Lung (tissue), 12 donors: ENCODE results near the gene CAMK2B. TPM values are rescaled to one million over a fixed set of nuclear protein-coding genes. Genes with fewer than 3 reads are reported as not detected.

Source experiments
- ATAC-seq: fragments of 200-7000 bp; cut with Tn5 transposase; one replicate; pipeline ENCODE4 v1.9.1; 2020; ENCODE audit warnings: moderate number of reproducible peaks; ENCODE audit not compliant: insufficient read depth, low FRiP score
- DNase-seq, 3 donors: peaks; one replicate each; pipeline ENCODE4 v3.0.0-alpha.2; 2013 to 2017
- H3K27ac ChIP-seq, 2 donors: one replicate each; pipeline ENCODE4 v1.5.1; 2013; ENCODE audit warnings: mild to moderate bottlenecking in 2 of 2, moderate library complexity in 2 of 2, control low read depth in 1 of 2, inconsistent platforms in 1 of 2, low read depth in 1 of 2, low read length in 1 of 2
- H3K27me3 ChIP-seq, 3 donors: one replicate each; pipeline ENCODE4 v1.5.1; 2013; ENCODE audit warnings: low read length in 2 of 3; ENCODE audit not compliant: control insufficient read depth in 3 of 3, insufficient read depth in 3 of 3
- H3K36me3 ChIP-seq, 4 donors: one replicate each; pipeline ENCODE4 v1.5.1; 2013; ENCODE audit warnings: low read length in 4 of 4, mild to moderate bottlenecking in 1 of 4, moderate library complexity in 1 of 4; ENCODE audit not compliant: control insufficient read depth in 4 of 4, insufficient read depth in 4 of 4
- H3K4me1 ChIP-seq, 5 donors: one replicate each; pipeline ENCODE4 v1.5.1; 2013; ENCODE audit warnings: low read length in 5 of 5, mild to moderate bottlenecking in 2 of 5, moderate library complexity in 1 of 5; ENCODE audit not compliant: control insufficient read depth in 5 of 5, insufficient read depth in 5 of 5
- H3K4me3 ChIP-seq: one replicate; pipeline ENCODE4 v1.5.1; 2013; ENCODE audit warnings: mild to moderate bottlenecking, control low read depth, moderate library complexity
- H3K9ac ChIP-seq, 2 donors: one replicate each; pipeline ENCODE4 v1.5.1; 2013; ENCODE audit warnings: low read length in 2 of 2, control low read depth in 1 of 2; ENCODE audit not compliant: insufficient read depth in 1 of 2
- H3K9me3 ChIP-seq, 4 donors: one replicate each; pipeline ENCODE4 v1.5.1; 2013; ENCODE audit warnings: low read length in 3 of 4, mild to moderate bottlenecking in 1 of 4, moderate library complexity in 1 of 4; ENCODE audit not compliant: control insufficient read depth in 4 of 4, insufficient read depth in 3 of 4
- CTCF ChIP-seq: IDR thresholded peaks from 2 replicates; pipeline ENCODE4 v1.5.1; 2012; ENCODE audit warnings: mild to moderate bottlenecking; ENCODE audit errors: control extremely low read depth, extremely low read depth
- WGBS, 2 donors: extraction: QIAGEN DNeasy Blood & Tissue Kit; methylation state at CpG; one replicate each; pipeline ENCODE4 v1.1.7; 2013; 5-methylcytosine and 5-hydroxymethylcytosine counted together
- polyA plus RNA-seq, 2 donors: library from polyadenylated mRNA; stranded (reverse); fragments of 200-250 nt; gene quantifications; one replicate each; pipeline ENCODE4 v1.2.1, GENCODE V29; 2013
- total RNA-seq, 2 donors: library from RNA; depleted of rRNA in 1 of 2; stranded (reverse); fragments of >200 nt in 1 of 2; gene quantifications; one replicate each; pipeline ENCODE4 v1.2.1, GENCODE V29; 2014 to 2021
- donor health status: control.
- donor health status: control.
- donor health status: Bipolar disorder and iron deficiency.
- donor health status: healthy.
- donor health status: DM: yes; HTN: yes; CAD: no.

Gene CAMK2B
- total and polyA plus RNA-seq, 4 donors, result 0.12 to 0.80 (median 0.33) TPM

DNA sequence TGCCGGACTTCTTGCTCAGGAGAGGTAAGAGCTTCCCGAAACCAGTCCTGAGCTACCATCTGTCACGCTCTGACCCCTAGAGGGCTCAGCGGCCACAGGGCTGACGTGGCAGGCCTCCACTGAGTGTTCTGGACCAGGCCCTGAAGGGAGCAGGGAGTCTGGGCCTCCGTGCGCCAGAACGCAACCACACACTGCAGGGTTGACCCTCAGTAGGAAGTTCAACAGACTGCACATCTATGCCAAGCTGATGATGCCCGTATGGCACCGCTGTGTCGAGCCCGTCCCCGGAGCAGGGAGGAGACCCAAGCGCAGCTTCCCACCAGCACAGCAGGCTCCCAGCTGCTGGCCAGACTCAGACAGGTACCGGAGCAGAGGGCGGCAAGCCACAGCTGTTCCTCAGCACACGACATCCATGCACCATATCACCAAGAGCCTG is 39.2 kb downstream of the CAMK2B start:
- H3K4me3 ChIP-seq, result no peak overlapping the region
- no peaks in the 10 kb centered on the region for H3K9me3 ChIP-seq
- peaks cover 3 to 29% (median 11%) of the 10 kb centered on the region in 5 donors for H3K4me1 ChIP-seq
- H3K27me3 ChIP-seq, result no peaks in the 10 kb centered on the region
- no peak overlapping the region for H3K27ac ChIP-seq
- ATAC-seq, result no peak
- no peak for TF ChIP-seq CTCF
- no peak overlapping the region for H3K9ac ChIP-seq
- no peaks in the 10 kb centered on the region for H3K36me3 ChIP-seq
- 91 to 92% methylated on average over 17 of the region's 17 CpGs for WGBS, 2 donors
- DNase-seq, result no peak

GRCh38 chr7:44285561-44285960 is 39.8 kb downstream of the CAMK2B start:
- Histone ChIP-seq H3K4me3 (no peak overlapping the region), H3K27ac (no peak overlapping the region), H3K27me3 (no peaks in the 10 kb centered on the region), H3K9me3 (no peaks in the 10 kb centered on the region), H3K36me3 (no peaks in the 10 kb centered on the region), H3K9ac (no peak overlapping the region), H3K4me1 (peaks cover 0 to 23% (median 5%) of the 10 kb centered on the region in 5 donors)
- TF ChIP-seq CTCF, result no peak
- no peak for DNase-seq
- 91 to 95% methylated on average over 24 of the region's 24 CpGs for WGBS, 2 donors
- no peak for ATAC-seq

- no peak for TF ChIP-seq CTCF
- Histone ChIP-seq H3K36me3 (no peaks in the 10 kb centered on the region), H3K9ac (no peak overlapping the region), H3K4me1 (peaks cover 0 to 17% (median 4%) of the 10 kb centered on the region in 5 donors), H3K4me3 (no peak overlapping the region), H3K9me3 (no peaks in the 10 kb centered on the region), H3K27me3 (no peaks in the 10 kb centered on the region), H3K27ac (no peak overlapping the region)
- DNase-seq, result no peak
- WGBS, 2 donors, result 93% methylated on average over 16 of the region's 16 CpGs
- ATAC-seq, result no peak
These were observed 40.4 kb downstream of the CAMK2B start for GRCh38 chr7:44284881-44285541.

GRCh38 chr7:44284216-44284615 is 41.2 kb downstream of the CAMK2B start:
- Histone ChIP-seq H3K4me1 (peaks cover 0 to 10% (median 0%) of the 10 kb centered on the region in 5 donors), H3K36me3 (no peaks in the 10 kb centered on the region), H3K4me3 (no peak overlapping the region), H3K27me3 (no peaks in the 10 kb centered on the region), H3K27ac (no peak overlapping the region), H3K9me3 (no peaks in the 10 kb centered on the region), H3K9ac (no peak overlapping the region)
- WGBS, 2 donors, result 51 to 71% methylated on average over 12 to 13 of the region's 13 CpGs
- peak in 1 of 3 donors; percentile 10 for DNase-seq
- TF ChIP-seq CTCF, result no peak
- no peak for ATAC-seq
